RWPE2 (cell line): ENCODE results near the gene REX1BD.

Experiments
- ATAC-seq: fragments of 200-7000 bp; cut with Tn5 transposase; 3 replicates; pipeline ENCODE4 v1.9.1; 2021; ENCODE audit warnings: low read depth
- DNase-seq: peaks from one replicate; pipeline ENCODE4 v3.0.0-alpha.2; 2020; ENCODE audit warnings: low spot score
- H3K27ac ChIP-seq: fragments of 450-650 bp; 2 replicates; pipeline ENCODE4 v1.5.1; 2017; ENCODE audit warnings: mild to moderate bottlenecking; ENCODE audit not compliant: poor library complexity, severe bottlenecking
- H3K27me3 ChIP-seq: fragments of 250-450 bp; sonication (Bioruptor Pico); 2 replicates; pipeline ENCODE4 v1.5.1; 2021; ENCODE audit warnings: mild to moderate bottlenecking, moderate library complexity; ENCODE audit not compliant: insufficient read depth, poor library complexity, severe bottlenecking
- H3K36me3 ChIP-seq: fragments of 250-450 bp; sonication (Bioruptor Pico); 2 replicates; pipeline ENCODE4 v1.5.1; 2020; ENCODE audit warnings: low read depth, mild to moderate bottlenecking, moderate library complexity
- H3K4me1 ChIP-seq: fragments of 250-450 bp; sonication (Bioruptor Pico); 2 replicates; pipeline ENCODE4 v1.5.1; 2021; ENCODE audit warnings: mild to moderate bottlenecking, moderate library complexity; ENCODE audit not compliant: insufficient read depth, poor library complexity, severe bottlenecking
- H3K4me3 ChIP-seq: fragments of 250-450 bp; sonication (Bioruptor Pico); 2 replicates; pipeline ENCODE4 v1.5.1; 2021; ENCODE audit warnings: mild to moderate bottlenecking, moderate library complexity; ENCODE audit not compliant: severe bottlenecking
- H3K9me3 ChIP-seq: fragments of 250-450 bp; sonication (Bioruptor Pico); 2 replicates; pipeline ENCODE4 v1.5.1; 2021; ENCODE audit warnings: mild to moderate bottlenecking, moderate library complexity; ENCODE audit not compliant: severe bottlenecking
- CTCF ChIP-seq: fragments of 450-650 bp; IDR thresholded peaks from one replicate; pipeline ENCODE4 v1.5.1; 2017; ENCODE audit warnings: mild to moderate bottlenecking, moderate library complexity; ENCODE audit not compliant: poor library complexity, severe bottlenecking

Gene REX1BD

DNA sequence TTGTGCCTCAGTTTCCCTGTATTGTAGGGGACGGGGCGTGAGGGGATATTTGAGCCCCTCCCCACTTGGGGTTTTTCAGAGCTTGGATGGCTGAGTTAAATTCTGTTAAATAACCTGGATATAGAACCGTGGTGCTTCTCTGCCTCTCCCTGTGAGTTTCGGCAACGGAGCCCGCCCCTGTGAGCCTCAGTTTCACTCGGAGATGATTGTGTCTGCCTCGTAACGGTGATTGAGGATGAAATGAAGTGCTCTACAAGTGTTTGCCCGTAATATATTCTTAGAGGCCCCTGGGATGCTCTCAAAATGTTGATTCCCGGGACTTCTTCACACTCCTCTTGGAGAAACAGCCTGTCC is 30.4 kb upstream of the REX1BD start:
- no peak for TF ChIP-seq CTCF
- Histone ChIP-seq H3K36me3 (peaks cover 29% of the 10 kb centered on the region), H3K27ac (peak overlapping the region; percentile 54), H3K27me3 (no peaks in the 10 kb centered on the region), H3K4me3 (peak overlapping the region; percentile 62), H3K9me3 (no peaks in the 10 kb centered on the region), H3K4me1 (no peaks in the 10 kb centered on the region)
- DNase-seq, result no peak
- no peak for ATAC-seq

DNA sequence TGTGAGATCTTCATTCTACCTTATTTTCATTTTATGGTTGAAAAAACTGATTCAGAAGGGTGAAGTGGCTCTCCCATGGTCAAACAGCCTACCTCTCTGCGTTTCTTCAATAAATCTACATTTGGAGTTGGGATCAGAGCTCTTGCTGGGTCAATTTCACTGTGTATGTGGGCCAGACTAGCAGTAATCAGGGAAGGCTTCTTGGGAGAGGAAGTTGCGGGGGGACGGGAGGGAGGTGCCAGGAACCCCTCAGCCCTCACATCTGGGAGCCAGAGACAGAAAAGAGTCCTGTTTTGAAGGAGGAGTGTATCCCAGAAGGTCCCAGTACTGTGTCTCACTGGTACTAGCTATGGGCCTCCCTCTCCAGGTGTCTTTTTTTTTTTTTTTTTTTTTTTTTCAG is 30.0 kb upstream of the REX1BD start:
- H3K4me3 ChIP-seq, result peak overlapping the region; percentile 62
- H3K9me3 ChIP-seq, result no peaks in the 10 kb centered on the region
- no peak for DNase-seq
- ATAC-seq, result no peak
- TF ChIP-seq CTCF, result no peak
- no peaks in the 10 kb centered on the region for H3K27me3 ChIP-seq
- H3K36me3 ChIP-seq, result peaks cover 30% of the 10 kb centered on the region
- no peaks in the 10 kb centered on the region for H3K4me1 ChIP-seq
- H3K27ac ChIP-seq, result peak overlapping the region; percentile 54

GRCh38 chr19:18559685-18560084 is 28.9 kb upstream of the REX1BD start:
- no peak for ATAC-seq
- TF ChIP-seq CTCF, result no peak
- H3K4me1 ChIP-seq, result no peaks in the 10 kb centered on the region
- no peak overlapping the region for H3K4me3 ChIP-seq
- no peaks in the 10 kb centered on the region for H3K9me3 ChIP-seq
- H3K36me3 ChIP-seq, result peaks cover 41% of the 10 kb centered on the region
- DNase-seq, result no peak
- no peaks in the 10 kb centered on the region for H3K27me3 ChIP-seq
- no peak overlapping the region for H3K27ac ChIP-seq

- ATAC-seq (no peak), DNase-seq (no peak)
- H3K9me3 ChIP-seq, result no peaks in the 10 kb centered on the region
- H3K4me3 ChIP-seq, result no peak overlapping the region
- H3K27me3 ChIP-seq, result no peaks in the 10 kb centered on the region
- H3K4me1 ChIP-seq, result no peaks in the 10 kb centered on the region
- peaks cover 65% of the 10 kb centered on the region for H3K36me3 ChIP-seq
- no peak overlapping the region for H3K27ac ChIP-seq
- TF ChIP-seq CTCF, result no peak
Measured at GRCh38 chr19:18562086-18562485, 26.5 kb upstream of the REX1BD start.

GRCh38 chr19:18566953-18567352 is 21.6 kb upstream of the REX1BD start:
- Histone ChIP-seq H3K4me3 (no peak overlapping the region), H3K4me1 (no peaks in the 10 kb centered on the region), H3K36me3 (peaks cover 68% of the 10 kb centered on the region), H3K27me3 (no peaks in the 10 kb centered on the region), H3K9me3 (no peaks in the 10 kb centered on the region), H3K27ac (no peak overlapping the region)
- no peak for TF ChIP-seq CTCF
- ATAC-seq (no peak), DNase-seq (no peak)
